HG02571 (cell line): ENCODE data around the gene BLID.

ENCODE experiments used
- ATAC-seq: cut with Tn5 transposase; IDR thresholded peaks from one replicate; pipeline ENCODE4 v1.9.1; 2021; ENCODE audit warnings: mild to moderate bottlenecking, moderate library complexity; ENCODE audit not compliant: unreplicated experiment

BLID gene

DNA sequence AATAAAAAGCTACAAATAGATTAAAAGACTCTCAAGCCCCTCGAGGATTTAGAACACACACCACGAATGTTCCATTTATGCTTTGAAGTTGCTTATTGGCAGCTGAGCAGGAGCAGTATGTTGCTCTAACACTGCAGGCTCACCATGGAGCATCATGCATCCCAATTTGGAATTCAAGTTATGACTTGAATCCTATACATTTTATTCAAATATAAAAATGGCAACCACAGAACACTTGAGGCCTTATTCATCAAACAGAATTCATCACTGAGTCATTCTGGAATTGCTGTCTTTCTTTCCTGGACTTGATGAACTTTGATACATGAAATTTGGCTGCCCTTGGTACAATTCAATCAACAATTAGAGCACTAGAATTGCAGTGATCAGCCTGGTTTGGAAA lies 24.5 kb upstream of the BLID start:
- no peak for ATAC-seq

GRCh38 chr11:122139595-122139866 lies 23.5 kb upstream of the BLID start:
- no peak for ATAC-seq

- ATAC-seq = no peak
These were observed 23.0 kb upstream of the BLID start for GRCh38 chr11:122138744-122139594.

DNA sequence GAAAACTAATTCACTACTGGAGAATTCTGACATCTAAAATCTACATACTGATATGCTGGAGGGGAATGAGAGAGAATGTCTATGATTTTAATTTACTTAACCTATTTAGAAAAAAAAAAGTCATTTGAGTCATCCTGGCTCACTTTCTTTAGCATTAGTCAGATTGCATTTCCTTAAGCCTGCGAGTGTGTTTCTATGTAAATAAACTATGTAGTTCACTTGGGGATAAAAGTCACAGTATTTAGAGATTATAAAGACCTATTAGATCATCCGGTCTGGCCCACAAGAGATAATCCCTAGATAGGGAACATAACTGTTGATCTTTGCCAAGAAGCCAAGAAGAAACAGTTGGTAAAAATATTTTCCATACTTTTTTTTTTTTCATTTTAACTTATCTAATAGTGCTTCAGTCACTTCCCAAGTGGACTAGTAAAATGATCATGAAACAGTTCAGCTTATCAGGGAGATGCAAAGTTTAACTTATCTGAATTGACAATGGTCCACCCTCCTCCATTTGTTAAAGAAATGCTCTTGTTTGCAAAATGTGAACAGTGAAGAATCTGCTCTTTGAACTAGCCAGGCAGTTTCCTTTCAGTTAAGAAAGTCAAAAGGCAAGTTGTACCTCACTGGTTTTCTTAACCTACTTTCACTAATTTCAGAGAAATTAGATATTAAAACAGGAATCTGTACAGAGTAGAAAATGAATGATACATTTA lies 21.2 kb upstream of the BLID start:
- ATAC-seq = no peak

DNA sequence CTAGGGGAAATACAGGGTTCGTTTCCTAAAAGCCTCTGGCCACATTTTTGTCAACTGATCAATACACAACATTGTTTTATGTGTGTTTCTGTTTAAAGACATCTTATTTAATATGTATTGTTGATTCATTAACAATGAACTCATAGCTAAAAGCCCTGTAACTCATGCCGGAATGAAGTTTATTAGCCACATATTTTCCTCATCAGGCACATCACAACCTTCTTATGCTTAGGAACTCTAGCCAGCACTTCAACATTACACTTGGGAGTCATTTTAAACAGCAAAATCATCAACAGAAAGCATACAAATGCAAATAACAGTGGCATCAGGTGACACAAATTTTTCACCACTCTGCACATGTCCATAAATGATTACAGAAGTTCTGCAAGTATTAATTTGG lies 15.1 kb upstream of the BLID start:
- no peak for ATAC-seq

DNA sequence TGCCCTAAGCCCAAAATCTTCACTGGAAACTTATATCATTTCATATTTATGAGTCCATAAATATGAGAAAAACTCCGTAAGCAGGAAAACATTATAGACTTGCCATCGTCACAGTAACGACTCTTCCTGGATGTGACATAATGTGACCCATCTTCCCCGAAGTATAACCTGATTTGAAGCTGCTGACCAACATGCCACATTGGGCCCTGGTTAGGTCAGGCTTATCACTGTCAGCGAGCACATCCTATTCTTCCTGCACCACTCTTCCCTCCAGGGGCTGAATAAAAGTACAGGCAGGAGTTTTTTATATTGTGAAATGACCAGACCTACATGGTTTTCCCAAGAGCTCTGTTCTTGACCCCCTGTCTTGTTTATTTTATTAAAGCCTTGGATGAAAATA lies 12.1 kb upstream of the BLID start:
- ATAC-seq = no peak

- ATAC-seq = no peak
These were observed 11.0 kb upstream of the BLID start for GRCh38 chr11:122127020-122127419.

DNA sequence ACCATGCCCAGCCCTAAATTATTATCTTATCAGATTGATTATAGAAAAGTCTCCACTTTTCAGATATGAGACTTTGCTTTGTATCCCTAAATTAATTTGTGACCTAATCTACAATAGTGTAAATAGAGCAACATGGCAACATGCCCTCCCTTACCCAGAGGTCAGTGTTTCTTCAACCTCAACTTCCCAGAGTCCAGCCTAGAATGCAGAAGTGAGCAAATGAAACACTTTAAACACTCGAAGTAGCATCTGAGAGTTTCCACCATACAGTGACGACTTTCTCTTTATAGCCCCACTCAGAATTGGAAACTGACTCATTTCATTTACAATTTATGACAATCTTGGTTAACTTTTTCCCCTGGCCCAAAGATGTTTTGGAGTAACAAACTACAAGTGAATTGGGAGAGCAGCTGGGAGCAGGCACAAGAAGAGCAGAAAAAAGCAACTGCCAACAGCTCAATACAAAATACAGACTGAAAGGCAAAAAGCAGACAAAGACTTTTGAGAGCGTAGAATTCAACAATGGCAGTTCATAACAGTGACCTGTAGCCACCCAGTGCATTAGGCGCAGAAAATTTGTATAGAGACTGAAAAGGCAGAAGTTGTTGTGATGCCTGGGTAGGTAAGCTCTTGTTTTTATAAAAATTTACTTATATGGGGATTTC lies 10.1 kb upstream of the BLID start:
- ATAC-seq = no peak

DNA sequence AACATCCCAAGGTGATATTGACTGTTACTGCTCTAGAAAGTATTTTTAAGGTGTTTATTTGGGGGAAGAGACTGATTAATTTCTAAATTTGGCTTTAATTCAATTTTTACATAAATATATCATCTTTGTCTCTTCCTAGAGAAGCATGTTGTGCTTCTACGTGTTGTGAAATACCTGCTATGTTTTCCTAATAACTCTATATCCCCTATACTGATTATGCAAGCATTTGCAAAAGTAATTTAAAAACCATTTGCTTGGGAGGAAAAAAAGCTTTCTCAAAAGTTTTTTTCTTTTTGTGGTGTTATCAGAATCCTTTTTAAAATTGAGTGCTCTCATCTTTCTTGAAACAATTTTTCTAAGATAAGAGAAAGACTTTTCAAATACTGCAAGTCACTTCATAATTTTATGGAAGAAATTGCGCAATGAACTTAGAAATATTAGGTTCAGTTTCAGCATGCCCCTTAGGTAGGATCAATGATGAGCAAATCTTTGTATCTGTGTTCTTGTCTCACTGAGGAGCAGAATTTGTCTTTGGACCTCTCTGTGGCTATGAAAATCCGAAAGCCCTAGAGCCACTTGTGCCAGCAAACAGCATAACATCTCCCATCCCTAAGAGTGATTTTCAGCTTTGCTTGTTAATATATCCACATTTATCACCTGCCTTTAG lies 7.4 kb upstream of the BLID start:
- no peak for ATAC-seq

DNA sequence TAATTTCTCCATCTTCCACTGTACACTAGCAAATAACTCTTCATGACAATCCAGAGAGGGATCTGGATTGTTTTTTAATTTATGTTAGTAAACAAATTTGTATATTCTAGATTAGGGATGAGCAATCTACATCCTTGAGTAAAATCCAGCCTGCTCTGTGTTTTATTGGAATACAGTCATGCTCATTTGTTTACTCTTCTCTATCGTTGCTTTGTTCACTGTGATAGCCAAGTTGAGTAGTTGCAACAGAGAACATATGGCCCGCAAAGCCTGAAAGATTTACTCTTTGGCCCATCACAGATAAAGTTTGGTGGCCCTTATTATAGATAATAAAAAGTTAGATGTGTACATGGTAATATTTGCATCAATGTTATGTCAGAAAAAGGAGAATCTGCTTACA lies 6.2 kb upstream of the BLID start:
- ATAC-seq = no peak

- no peak for ATAC-seq
These were observed 4.1 kb upstream of the BLID start for GRCh38 chr11:122120096-122120495.

DNA sequence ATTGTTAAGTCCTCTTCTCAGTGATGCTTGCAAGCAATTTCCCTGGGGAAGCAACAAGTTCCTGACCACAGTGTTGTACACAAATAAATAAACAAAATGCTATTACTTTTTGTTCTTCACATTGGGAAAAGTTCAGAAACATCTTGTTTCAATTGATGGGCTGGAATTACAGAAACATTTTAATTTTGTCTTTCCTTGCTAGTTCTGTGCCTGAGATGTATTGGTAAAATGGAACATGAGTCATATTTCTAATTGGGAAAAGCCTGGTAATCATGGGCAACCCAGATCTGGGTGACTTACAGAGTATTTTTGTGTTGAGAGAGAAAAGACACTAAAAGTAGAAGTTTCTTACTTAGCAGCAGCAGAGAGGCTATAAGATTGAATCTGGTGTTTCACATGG lies 576 bp upstream of the BLID start:
- no peak for ATAC-seq

GRCh38 chr11:122114976-122115375 lies 1.0 kb downstream of the BLID start:
- no peak for ATAC-seq

- no peak for ATAC-seq
These were observed 1.9 kb downstream of the BLID start for GRCh38 chr11:122113836-122114825.

DNA sequence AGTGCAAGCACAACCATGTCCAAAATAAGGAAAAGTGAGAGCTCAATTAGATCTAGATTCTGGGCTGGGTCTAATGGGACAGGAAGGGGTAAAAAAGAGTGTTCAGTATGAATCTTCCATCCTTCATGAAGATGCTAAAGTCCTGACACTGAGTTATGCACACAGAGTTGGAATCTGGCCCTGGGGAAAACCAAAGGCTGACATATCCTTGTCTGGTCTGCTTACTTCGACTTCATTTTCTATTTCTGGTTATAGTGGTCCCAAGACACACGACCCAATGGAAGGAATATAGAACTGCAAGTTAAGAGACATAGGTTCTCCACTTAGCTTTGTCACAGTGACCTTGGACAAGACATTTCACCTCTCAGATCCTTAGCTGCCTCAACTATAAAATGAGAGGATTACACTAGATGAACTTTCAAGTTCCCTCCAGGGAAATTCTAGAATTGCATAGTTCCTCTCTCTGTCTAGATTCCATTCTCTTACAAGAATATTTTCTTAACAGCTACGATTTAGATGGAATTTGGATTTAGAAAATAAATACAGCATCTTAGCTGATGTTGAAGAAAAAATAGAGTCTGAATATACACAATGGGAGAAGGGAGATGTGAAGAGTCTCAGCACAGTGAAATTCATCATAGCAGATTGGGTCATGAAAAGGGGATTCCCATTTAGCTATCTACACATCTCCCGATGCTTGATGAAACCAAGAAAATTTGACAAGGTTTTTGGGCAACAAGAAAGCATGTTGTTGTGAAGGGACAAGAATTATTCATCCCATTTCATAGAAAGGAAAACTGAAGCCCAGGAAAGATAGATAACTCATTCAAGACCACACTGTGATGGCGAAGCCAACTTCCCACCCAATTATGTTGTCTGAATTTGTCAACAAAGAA lies 3.3 kb downstream of the BLID start:
- no peak for ATAC-seq

- ATAC-seq = no peak
These were observed 6.1 kb downstream of the BLID start for GRCh38 chr11:122109932-122110331.

- ATAC-seq = no peak
These were observed 7.2 kb downstream of the BLID start for GRCh38 chr11:122108828-122109227.

GRCh38 chr11:122108192-122108799 lies 7.7 kb downstream of the BLID start:
- ATAC-seq = no peak

GRCh38 chr11:122107566-122107965 lies 8.4 kb downstream of the BLID start:
- no peak for ATAC-seq
